Measurements from ENCODE around the gene IGLL5. TPM values are rescaled to one million over a fixed set of nuclear protein-coding genes. Genes with fewer than 3 reads are reported as not detected.
A peak's percentile ranks its signal among the peaks of the same experiment; 100 is the strongest.

The IGLL5 gene
- polyA plus RNA-seq, 2 of the 4 experiments (the other 2 are of a cell fraction), result not detected

DNA sequence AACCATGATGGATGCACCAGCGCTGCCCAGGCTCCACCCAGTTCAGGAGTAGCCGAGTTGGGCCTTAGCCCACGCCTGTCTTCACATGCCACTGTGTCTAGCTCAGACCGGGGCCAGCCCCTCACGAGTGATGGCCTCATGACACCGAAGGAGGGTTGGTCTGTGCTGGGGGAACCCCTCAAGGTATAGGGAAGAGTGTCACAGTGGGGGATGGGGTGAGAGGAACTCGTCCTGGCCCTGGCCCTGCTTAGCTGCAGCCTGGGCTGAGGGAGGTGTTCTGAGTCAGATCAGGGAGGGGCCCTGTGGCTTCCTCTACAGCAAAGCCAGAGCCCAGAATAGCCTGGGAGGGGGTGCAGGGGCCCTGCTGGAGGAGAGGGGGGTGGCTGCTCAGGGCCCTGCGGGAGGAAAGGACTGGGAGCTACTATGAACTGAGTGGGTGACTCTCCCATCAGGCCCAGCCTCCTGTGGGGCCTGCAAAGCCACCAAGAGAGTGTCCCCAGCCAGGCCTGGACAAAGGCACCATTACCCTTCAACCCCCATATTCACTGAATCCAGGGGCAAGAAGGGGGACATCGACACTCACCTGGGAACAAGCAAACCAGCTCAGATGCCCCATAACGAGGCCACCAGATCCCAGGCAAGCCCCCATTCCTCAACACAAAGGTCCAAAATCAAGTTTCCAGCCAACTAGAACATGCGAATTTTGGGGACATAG lies 41.2 kb downstream of the IGLL5 start:
- H3K4me1 ChIP-seq, result no peaks in the 10 kb centered on the region

DNA sequence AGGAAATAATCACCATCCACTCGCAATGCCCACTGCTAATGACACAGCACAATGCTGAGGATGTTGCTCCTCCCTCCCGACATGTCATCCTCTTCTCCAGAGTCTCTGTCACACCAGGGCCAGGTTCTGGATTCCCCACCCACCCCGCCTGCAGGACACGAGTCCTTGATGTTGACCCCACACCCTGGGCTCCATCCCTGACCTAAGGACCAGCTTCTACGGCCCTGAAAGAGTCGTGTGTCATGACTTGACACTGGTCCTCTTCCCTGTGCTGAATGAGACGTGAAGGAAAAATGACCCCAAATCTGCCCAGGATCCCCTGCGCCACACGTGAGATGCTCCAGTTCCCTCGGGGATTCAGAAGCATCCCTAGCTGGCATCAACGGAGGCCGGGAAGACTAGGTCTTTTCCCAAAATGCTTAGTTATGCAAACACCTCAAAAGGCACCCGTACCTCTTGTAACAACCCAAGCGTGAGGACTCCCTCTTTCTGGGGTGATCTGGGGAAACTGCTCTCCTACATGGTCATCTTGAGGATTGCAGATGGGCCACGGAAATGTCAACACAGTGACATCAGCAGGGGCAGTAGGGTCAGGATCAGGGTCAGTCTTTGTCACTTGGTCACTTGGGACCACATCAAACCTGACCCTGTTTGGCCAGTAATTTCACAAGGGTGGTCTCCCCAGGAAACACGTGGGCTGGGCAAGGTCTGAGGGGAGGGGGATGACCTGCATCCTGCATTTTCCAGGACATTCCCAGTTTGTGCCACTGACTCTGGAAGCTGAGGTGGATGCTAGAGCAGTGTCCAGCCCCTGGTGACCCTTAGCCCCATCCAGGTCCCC lies 42.0 kb downstream of the IGLL5 start:
- ChIA-PET CTCF (interaction anchor here (0.9 to 3.6 kb wide), 2 partner anchors 26 to 41 kb away, joined by 3 to 22 read pairs; no protein-coding TSS in a partner anchor), POLR2A (no interaction called here)
- Histone ChIP-seq H3K4me2 (no peak overlapping the region), H3K27ac (no peak overlapping the region), H3K4me3 (no peak overlapping the region), H3K9me3 (no peaks in the 10 kb centered on the region), H3K4me1 (no peaks in the 10 kb centered on the region)
- WGBS (ENCODE audit: missing lambda C conversion rate), result 88% methylated on average over 11 of the region's 16 CpGs
- no peak for DNase-seq (ENCODE audit: low read depth in 1 of 2, low spot score in 1 of 2)
- FAIRE-seq, result no peak
- ATAC-seq, result no peak
- TF ChIP-seq RNF2 (IDR thresholded peaks at IDR 0.05; ENCODE audit: borderline replicate concordance, low read depth), result no peak
- no peak for TF ChIP-seq JUNB (IDR thresholded peaks at IDR 0.05)
- TF ChIP-seq RARB (CRISPR knock-in tag; IDR thresholded peaks at IDR 0.05), result no peak
- TF ChIP-seq JUN (IDR thresholded peaks at IDR 0.05), result no peak
- no peak for TF ChIP-seq RAD21 (conservative IDR thresholded peaks at IDR 0.05 in 1 of 2, IDR thresholded peaks at IDR 0.05 in 1 of 2)
- TF ChIP-seq, protein P1, sequence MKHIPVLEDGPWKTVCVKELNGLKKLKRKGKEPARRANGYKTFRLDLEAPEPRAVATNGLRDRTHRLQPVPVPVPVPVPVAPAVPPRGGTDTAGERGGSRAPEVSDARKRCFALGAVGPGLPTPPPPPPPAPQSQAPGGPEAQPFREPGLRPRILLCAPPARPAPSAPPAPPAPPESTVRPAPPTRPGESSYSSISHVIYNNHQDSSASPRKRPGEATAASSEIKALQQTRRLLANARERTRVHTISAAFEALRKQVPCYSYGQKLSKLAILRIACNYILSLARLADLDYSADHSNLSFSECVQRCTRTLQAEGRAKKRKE (CRISPR knock-in tag; IDR thresholded peaks at IDR 0.05; ENCODE audit: low read depth), result no peak
- no peak for TF ChIP-seq FOXS1 (CRISPR knock-in tag; IDR thresholded peaks at IDR 0.05)
- TF ChIP-seq NPAS2 (CRISPR knock-in tag; IDR thresholded peaks at IDR 0.05; ENCODE audit: borderline replicate concordance), result no peak
- TF ChIP-seq SMC3 (IDR thresholded peaks at IDR 0.05), result no peak
- no peak for TF ChIP-seq KDM5A (IDR thresholded peaks at IDR 0.05)
- no peak for TF ChIP-seq POLR2AphosphoS2 (conservative IDR thresholded peaks at IDR 0.05; ENCODE audit: low read length)
- no peak for TF ChIP-seq MYC (IDR thresholded peaks at IDR 0.05; ENCODE audit: borderline replicate concordance, low read length)
- no peak for TF ChIP-seq NR3C1 (IDR thresholded peaks at IDR 0.05)
- no peak for TF ChIP-seq ZFP36 (IDR thresholded peaks at IDR 0.05; ENCODE audit: borderline replicate concordance, partially characterized antibody)
- TF ChIP-seq, protein P2, sequence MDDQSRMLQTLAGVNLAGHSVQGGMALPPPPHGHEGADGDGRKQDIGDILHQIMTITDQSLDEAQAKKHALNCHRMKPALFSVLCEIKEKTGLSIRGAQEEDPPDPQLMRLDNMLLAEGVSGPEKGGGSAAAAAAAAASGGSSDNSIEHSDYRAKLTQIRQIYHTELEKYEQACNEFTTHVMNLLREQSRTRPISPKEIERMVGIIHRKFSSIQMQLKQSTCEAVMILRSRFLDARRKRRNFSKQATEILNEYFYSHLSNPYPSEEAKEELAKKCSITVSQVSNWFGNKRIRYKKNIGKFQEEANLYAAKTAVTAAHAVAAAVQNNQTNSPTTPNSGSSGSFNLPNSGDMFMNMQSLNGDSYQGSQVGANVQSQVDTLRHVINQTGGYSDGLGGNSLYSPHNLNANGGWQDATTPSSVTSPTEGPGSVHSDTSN (IDR thresholded peaks at IDR 0.05), result no peak
- no peak for TF ChIP-seq CHD4 (IDR thresholded peaks at IDR 0.05; ENCODE audit: borderline replicate concordance)
- TF ChIP-seq CBX8 (IDR thresholded peaks at IDR 0.05), result no peak

More for the DNA sequence above, 41.2 kb downstream of the IGLL5 start:
- TF ChIP-seq HDAC2 (IDR thresholded peaks at IDR 0.05), result no peak
- no peak for TF ChIP-seq CHD2 (IDR thresholded peaks at IDR 0.05; ENCODE audit: low read length, partially characterized antibody)
- TF ChIP-seq POLR2A (IDR thresholded peaks at IDR 0.05; ENCODE audit: low read length), result no peak
- TF ChIP-seq TFCP2L1 (CRISPR knock-in tag; IDR thresholded peaks at IDR 0.05), result no peak
- TF ChIP-seq, protein P3, sequence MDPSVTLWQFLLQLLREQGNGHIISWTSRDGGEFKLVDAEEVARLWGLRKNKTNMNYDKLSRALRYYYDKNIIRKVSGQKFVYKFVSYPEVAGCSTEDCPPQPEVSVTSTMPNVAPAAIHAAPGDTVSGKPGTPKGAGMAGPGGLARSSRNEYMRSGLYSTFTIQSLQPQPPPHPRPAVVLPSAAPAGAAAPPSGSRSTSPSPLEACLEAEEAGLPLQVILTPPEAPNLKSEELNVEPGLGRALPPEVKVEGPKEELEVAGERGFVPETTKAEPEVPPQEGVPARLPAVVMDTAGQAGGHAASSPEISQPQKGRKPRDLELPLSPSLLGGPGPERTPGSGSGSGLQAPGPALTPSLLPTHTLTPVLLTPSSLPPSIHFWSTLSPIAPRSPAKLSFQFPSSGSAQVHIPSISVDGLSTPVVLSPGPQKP (IDR thresholded peaks at IDR 0.05; ENCODE audit: low read depth, low read length), result no peak
- TF ChIP-seq, protein P4, sequence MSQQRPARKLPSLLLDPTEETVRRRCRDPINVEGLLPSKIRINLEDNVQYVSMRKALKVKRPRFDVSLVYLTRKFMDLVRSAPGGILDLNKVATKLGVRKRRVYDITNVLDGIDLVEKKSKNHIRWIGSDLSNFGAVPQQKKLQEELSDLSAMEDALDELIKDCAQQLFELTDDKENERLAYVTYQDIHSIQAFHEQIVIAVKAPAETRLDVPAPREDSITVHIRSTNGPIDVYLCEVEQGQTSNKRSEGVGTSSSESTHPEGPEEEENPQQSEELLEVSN (IDR thresholded peaks at IDR 0.05; ENCODE audit: borderline replicate concordance, low read depth), result no peak
- TF ChIP-seq, protein P5, sequence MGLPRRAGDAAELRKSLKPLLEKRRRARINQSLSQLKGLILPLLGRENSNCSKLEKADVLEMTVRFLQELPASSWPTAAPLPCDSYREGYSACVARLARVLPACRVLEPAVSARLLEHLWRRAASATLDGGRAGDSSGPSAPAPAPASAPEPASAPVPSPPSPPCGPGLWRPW (IDR thresholded peaks at IDR 0.05), result no peak
- TF ChIP-seq RFX5 (IDR thresholded peaks at IDR 0.05), result no peak
- TF ChIP-seq SMC3 (IDR thresholded peaks at IDR 0.05), result no peak
- no peak for TF ChIP-seq MAFK (IDR thresholded peaks at IDR 0.05; ENCODE audit: partially characterized antibody)
- TF ChIP-seq ZFP36 (IDR thresholded peaks at IDR 0.05; ENCODE audit: borderline replicate concordance, partially characterized antibody), result no peak
- TF ChIP-seq TP53 (CRISPR knock-in tag; IDR thresholded peaks at IDR 0.05), result no peak
- TF ChIP-seq, protein P6, sequence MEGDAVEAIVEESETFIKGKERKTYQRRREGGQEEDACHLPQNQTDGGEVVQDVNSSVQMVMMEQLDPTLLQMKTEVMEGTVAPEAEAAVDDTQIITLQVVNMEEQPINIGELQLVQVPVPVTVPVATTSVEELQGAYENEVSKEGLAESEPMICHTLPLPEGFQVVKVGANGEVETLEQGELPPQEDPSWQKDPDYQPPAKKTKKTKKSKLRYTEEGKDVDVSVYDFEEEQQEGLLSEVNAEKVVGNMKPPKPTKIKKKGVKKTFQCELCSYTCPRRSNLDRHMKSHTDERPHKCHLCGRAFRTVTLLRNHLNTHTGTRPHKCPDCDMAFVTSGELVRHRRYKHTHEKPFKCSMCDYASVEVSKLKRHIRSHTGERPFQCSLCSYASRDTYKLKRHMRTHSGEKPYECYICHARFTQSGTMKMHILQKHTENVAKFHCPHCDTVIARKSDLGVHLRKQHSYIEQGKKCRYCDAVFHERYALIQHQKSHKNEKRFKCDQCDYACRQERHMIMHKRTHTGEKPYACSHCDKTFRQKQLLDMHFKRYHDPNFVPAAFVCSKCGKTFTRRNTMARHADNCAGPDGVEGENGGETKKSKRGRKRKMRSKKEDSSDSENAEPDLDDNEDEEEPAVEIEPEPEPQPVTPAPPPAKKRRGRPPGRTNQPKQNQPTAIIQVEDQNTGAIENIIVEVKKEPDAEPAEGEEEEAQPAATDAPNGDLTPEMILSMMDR (IDR thresholded peaks at IDR 0.05), result no peak
- TF ChIP-seq MYC (IDR thresholded peaks at IDR 0.05; ENCODE audit: borderline replicate concordance, low read length), result no peak
- no peak for TF ChIP-seq EHMT2 (IDR thresholded peaks at IDR 0.05; ENCODE audit: low read depth)
- no peak for TF ChIP-seq ZNF302 (CRISPR knock-in tag; IDR thresholded peaks at IDR 0.05)
- TF ChIP-seq HOXA7 (CRISPR knock-in tag; IDR thresholded peaks at IDR 0.05), result no peak
- no peak for TF ChIP-seq FOSB (CRISPR knock-in tag; IDR thresholded peaks at IDR 0.05)
- no peak for TF ChIP-seq POLR2AphosphoS2 (conservative IDR thresholded peaks at IDR 0.05; ENCODE audit: low read length)
- ChIA-PET CTCF (interaction anchor here (0.9 to 3.6 kb wide), 3 partner anchors 27 to 40 kb away, joined by 3 to 22 read pairs (median 5); no protein-coding TSS in a partner anchor), POLR2A (no interaction called here)
- ATAC-seq (peak in 1 of 2 experiments; percentile 57; a peak in 3 of 6 replicates), FAIRE-seq (no peak), DNase-seq (ENCODE audit: low read depth in 1 of 2, low spot score in 1 of 2) (no peak)
- H3K9me3 ChIP-seq, result no peaks in the 10 kb centered on the region
- 56% methylated on average over 8 of the region's 11 CpGs for WGBS (ENCODE audit: missing lambda C conversion rate)
- H3K27ac ChIP-seq, result no peak overlapping the region
- H3K4me3 ChIP-seq, result no peak overlapping the region
- no peak overlapping the region for H3K4me2 ChIP-seq

All from A549 (cell line).